NCI-H446 (cell line): ENCODE results near the gene RFT1.
A peak's percentile ranks its signal among the peaks of the same experiment; 100 is the strongest.

ENCODE experiments used
- DNase-seq, 2 experiments: peaks; one replicate each; lab custom pipeline; 2025; lab: John Stamatoyannopoulos, UW

The RFT1 gene

GRCh38 chr3:53122933-53123305 is 7.3 kb downstream of the RFT1 start:
- no peak for DNase-seq

GRCh38 chr3:53122255-53122932 is 7.8 kb downstream of the RFT1 start:
- DNase-seq = no peak

GRCh38 chr3:53120336-53120735 is 9.9 kb downstream of the RFT1 start:
- no peak for DNase-seq

GRCh38 chr3:53116956-53117355 is 13.3 kb downstream of the RFT1 start:
- DNase-seq = no peak

GRCh38 chr3:53114412-53115074 is 15.7 kb downstream of the RFT1 start:
- no peak for DNase-seq

- peak; percentile 47 to 69 for DNase-seq
Observed at GRCh38 chr3:53114011-53114400, 16.2 kb downstream of the RFT1 start.

GRCh38 chr3:53113293-53114010 is 16.8 kb downstream of the RFT1 start:
- no peak for DNase-seq

- DNase-seq = no peak
Observed at GRCh38 chr3:53111822-53112221, 18.4 kb downstream of the RFT1 start.

- peak in 1 of 2 experiments; percentile 1 for DNase-seq
Observed at GRCh38 chr3:53109891-53110771, 20.1 kb downstream of the RFT1 start.

GRCh38 chr3:53109190-53109589 is 21.0 kb downstream of the RFT1 start:
- no peak for DNase-seq

- no peak for DNase-seq
Observed at GRCh38 chr3:53104762-53105161, 25.5 kb downstream of the RFT1 start.

GRCh38 chr3:53103397-53104296 is 26.6 kb downstream of the RFT1 start:
- no peak for DNase-seq

- DNase-seq = no peak
Observed at GRCh38 chr3:53102601-53103147, 27.6 kb downstream of the RFT1 start.

GRCh38 chr3:53101956-53102355 is 28.3 kb downstream of the RFT1 start:
- DNase-seq = no peak

- DNase-seq = no peak
Observed at GRCh38 chr3:53100818-53101466, 29.3 kb downstream of the RFT1 start.

GRCh38 chr3:53097887-53098286 is 32.3 kb downstream of the RFT1 start:
- DNase-seq = no peak

- no peak for DNase-seq
Observed at GRCh38 chr3:53092942-53093341, 37.3 kb downstream of the RFT1 start.

GRCh38 chr3:53092216-53092615 is 38.0 kb downstream of the RFT1 start:
- DNase-seq = no peak

GRCh38 chr3:53091011-53091410 is 39.2 kb downstream of the RFT1 start:
- no peak for DNase-seq

GRCh38 chr3:53089511-53089910 is 40.7 kb downstream of the RFT1 start:
- DNase-seq = no peak
